GM12892 (cell line): Measurements from ENCODE around the gene CEACAM16.

ENCODE experiments used
- POLR2A ChIP-seq: IDR thresholded peaks from 2 replicates; pipeline ENCODE4 v1.6.1; 2011; ENCODE audit warnings: low read depth, low read length, control low read depth
- POLR2AphosphoS5 ChIP-seq: IDR thresholded peaks from 2 replicates; pipeline ENCODE4 v1.6.1; 2011; ENCODE audit warnings: low read depth, low read length, control low read depth

GRCh38 chr19:44703336-44704078 lies 4.6 kb downstream of the CEACAM16 start:
- TF ChIP-seq POLR2A (no peak), POLR2AphosphoS5 (no peak)
